ENCODE measurements around the gene PAX9.

- TF ChIP-seq, protein P1, sequence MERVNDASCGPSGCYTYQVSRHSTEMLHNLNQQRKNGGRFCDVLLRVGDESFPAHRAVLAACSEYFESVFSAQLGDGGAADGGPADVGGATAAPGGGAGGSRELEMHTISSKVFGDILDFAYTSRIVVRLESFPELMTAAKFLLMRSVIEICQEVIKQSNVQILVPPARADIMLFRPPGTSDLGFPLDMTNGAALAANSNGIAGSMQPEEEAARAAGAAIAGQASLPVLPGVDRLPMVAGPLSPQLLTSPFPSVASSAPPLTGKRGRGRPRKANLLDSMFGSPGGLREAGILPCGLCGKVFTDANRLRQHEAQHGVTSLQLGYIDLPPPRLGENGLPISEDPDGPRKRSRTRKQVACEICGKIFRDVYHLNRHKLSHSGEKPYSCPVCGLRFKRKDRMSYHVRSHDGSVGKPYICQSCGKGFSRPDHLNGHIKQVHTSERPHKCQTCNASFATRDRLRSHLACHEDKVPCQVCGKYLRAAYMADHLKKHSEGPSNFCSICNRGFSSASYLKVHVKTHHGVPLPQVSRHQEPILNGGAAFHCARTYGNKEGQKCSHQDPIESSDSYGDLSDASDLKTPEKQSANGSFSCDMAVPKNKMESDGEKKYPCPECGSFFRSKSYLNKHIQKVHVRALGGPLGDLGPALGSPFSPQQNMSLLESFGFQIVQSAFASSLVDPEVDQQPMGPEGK (CRISPR knock-in tag; IDR thresholded peaks at IDR 0.05; ENCODE audit: borderline replicate concordance): no peak
- TF ChIP-seq BACH2 (CRISPR knock-in tag; IDR thresholded peaks at IDR 0.05; ENCODE audit: borderline replicate concordance): no peak
- no peak for TF ChIP-seq ISL1 (CRISPR knock-in tag; IDR thresholded peaks at IDR 0.05)
- no peak for TF ChIP-seq RARB (CRISPR knock-in tag; IDR thresholded peaks at IDR 0.05)
- no peak for TF ChIP-seq TCF4 (CRISPR knock-in tag; IDR thresholded peaks at IDR 0.05; ENCODE audit: borderline replicate concordance)
- TF ChIP-seq CSRNP3 (CRISPR knock-in tag; IDR thresholded peaks at IDR 0.05): no peak
- no peak for TF ChIP-seq ZNF70 (CRISPR knock-in tag; IDR thresholded peaks at IDR 0.05)
- TF ChIP-seq ZNF565 (CRISPR knock-in tag; conservative IDR thresholded peaks at IDR 0.05; ENCODE audit: low read depth): no peak
- no peak for TF ChIP-seq TOX (CRISPR knock-in tag; IDR thresholded peaks at IDR 0.05; ENCODE audit: borderline replicate concordance)
- TF ChIP-seq GLIS3 (CRISPR knock-in tag; IDR thresholded peaks at IDR 0.05): no peak
- no peak for TF ChIP-seq CREB5 (CRISPR knock-in tag; IDR thresholded peaks at IDR 0.05; ENCODE audit: low read depth)
- no peak for TF ChIP-seq ZC3H10 (CRISPR knock-in tag; IDR thresholded peaks at IDR 0.05)
These were observed 9.5 kb downstream of the PAX9 start for GRCh38 chr14:36671149-36671548.

Measured in SK-N-SH treated with all-trans-retinoic acid at 6 μM for 48 hours (cell line).